Rectal smooth muscle tissue (tissue), 1 donor: ENCODE measurements around the gene OXGR1.
"Not testable (repeated sequence)": the region's sequence is repeated elsewhere in the genome, so short reads cannot be mapped to it uniquely, and the experiment has no call there.

Experiments used
- H3K27ac ChIP-seq: one replicate; pipeline ENCODE4 v1.7.0; 2013; ENCODE audit warnings: low read depth, low read length, inconsistent platforms
- H3K27me3 ChIP-seq: one replicate; pipeline ENCODE4 v1.7.0; 2013; ENCODE audit warnings: low read length; ENCODE audit not compliant: control insufficient read depth, insufficient read depth
- H3K36me3 ChIP-seq: one replicate; pipeline ENCODE4 v1.7.0; 2013; ENCODE audit warnings: low read length; ENCODE audit not compliant: control insufficient read depth, insufficient read depth
- H3K4me1 ChIP-seq: one replicate; pipeline ENCODE4 v1.7.0; 2013; ENCODE audit warnings: low read length; ENCODE audit not compliant: control insufficient read depth, insufficient read depth
- H3K4me3 ChIP-seq: one replicate; pipeline ENCODE4 v1.7.0; 2013; ENCODE audit warnings: low read length
- H3K9ac ChIP-seq: one replicate; pipeline ENCODE4 v1.7.0; 2013; ENCODE audit warnings: low read length

Gene OXGR1

GRCh38 chr13:96982672-96983071 is 11.6 kb downstream of the OXGR1 start:
- H3K27me3 ChIP-seq, result no peaks in the 10 kb centered on the region
- no peak overlapping the region for H3K4me3 ChIP-seq
- no peaks in the 10 kb centered on the region for H3K36me3 ChIP-seq
- H3K27ac ChIP-seq, result no peak overlapping the region
- no peaks in the 10 kb centered on the region for H3K4me1 ChIP-seq
- H3K9ac ChIP-seq, result no peak overlapping the region

DNA sequence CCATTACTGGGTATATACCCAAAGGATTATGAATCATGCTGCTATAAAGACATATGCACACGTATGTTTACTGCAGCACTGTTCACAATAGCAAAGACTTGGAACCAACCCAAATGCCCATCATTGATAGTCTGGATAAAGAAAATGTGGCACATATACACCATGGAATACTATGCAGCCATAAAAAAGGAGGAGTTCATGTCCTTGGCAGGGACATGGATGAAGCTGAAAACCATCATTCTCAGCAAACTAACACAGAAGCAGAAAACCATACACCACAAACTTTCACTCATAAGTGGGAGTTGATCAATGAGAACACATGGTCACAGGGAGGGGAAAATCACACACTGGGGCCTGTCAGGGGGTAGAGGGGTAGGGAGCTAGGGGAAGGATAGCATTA is 14.4 kb downstream of the OXGR1 start:
- not testable (repeated sequence) for H3K36me3 ChIP-seq, H3K27ac ChIP-seq, H3K4me1 ChIP-seq, H3K9ac ChIP-seq, H3K27me3 ChIP-seq, H3K4me3 ChIP-seq

DNA sequence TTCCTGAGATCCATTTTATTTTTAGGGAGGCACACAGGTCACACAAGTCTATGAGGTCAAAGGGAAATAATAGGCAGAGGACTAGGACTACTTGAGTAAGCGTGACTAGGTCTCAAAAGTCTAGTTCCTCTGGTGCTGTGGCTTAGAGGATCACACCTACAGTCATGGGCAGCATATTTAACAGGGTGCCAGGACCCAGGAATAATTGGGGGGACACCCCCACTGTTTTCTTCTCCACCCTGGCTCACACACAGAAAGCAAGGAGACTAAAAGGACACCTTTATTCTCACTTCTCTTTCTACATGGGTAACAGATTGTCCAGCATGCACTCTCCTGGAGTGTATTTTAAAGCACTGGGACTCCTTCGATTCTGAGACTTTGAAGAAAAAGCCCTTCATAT is 26.2 kb downstream of the OXGR1 start:
- H3K36me3 ChIP-seq, result no peaks in the 10 kb centered on the region
- H3K4me1 ChIP-seq, result no peaks in the 10 kb centered on the region
- H3K4me3 ChIP-seq, result no peak overlapping the region
- no peak overlapping the region for H3K27ac ChIP-seq
- no peaks in the 10 kb centered on the region for H3K27me3 ChIP-seq
- no peak overlapping the region for H3K9ac ChIP-seq

DNA sequence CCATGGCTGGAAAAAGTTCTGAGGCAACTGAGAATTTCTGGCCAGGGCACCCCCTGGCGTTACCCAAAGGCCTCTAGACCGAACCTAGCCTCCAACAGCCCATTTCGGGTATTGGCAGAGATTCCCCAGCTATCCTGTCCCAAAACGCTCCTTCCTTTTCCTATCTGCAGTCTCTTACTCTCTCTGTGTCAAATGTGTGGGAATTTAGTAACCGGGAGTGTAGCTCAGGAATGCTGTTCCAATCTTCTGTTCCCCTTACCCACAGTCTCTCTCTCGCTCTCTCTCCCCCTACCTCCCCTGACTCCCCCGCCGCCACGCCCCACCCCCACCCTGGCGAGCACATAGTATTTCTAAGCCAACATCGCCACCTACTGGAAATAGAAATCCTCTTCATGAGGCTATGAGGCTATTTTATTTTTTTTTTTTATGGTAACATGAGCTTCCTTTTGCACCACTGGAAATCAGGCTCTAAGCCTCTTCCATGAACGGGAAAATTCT is 27.0 kb downstream of the OXGR1 start:
- no peak overlapping the region for H3K4me3 ChIP-seq
- H3K27ac ChIP-seq, result no peak overlapping the region
- H3K9ac ChIP-seq, result no peak overlapping the region
- no peaks in the 10 kb centered on the region for H3K4me1 ChIP-seq
- H3K27me3 ChIP-seq, result no peaks in the 10 kb centered on the region
- H3K36me3 ChIP-seq, result no peaks in the 10 kb centered on the region

- Histone ChIP-seq H3K36me3 (no peaks in the 10 kb centered on the region), H3K27ac (no peak overlapping the region), H3K4me1 (no peaks in the 10 kb centered on the region), H3K9ac (no peak overlapping the region), H3K4me3 (no peak overlapping the region), H3K27me3 (no peaks in the 10 kb centered on the region)
Observed at GRCh38 chr13:96966415-96967102, 27.7 kb downstream of the OXGR1 start.

GRCh38 chr13:96963786-96964475 is 30.3 kb downstream of the OXGR1 start:
- Histone ChIP-seq H3K36me3 (no peaks in the 10 kb centered on the region), H3K4me1 (no peaks in the 10 kb centered on the region), H3K27ac (no peak overlapping the region), H3K9ac (no peak overlapping the region), H3K27me3 (no peaks in the 10 kb centered on the region), H3K4me3 (no peak overlapping the region)

DNA sequence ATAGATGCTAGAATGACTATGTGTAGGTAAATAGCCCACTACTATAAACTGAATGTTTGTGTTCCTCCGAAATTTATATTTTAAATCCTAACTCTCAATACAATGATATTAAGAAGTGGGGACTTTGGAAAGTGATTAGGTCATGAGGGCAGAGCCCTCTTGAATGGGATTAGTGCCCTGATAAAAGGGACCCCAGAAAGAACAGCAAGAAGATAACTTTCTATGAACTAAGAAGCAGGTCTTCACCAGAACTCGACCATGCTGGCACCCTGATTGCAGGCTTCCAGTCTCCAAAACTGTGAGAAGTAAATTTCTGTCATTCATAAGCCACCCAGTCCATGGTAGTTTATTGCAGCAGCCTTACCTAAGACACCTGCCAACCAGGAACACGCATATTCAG is 33.9 kb downstream of the OXGR1 start:
- H3K27ac ChIP-seq, result no peak overlapping the region
- no peaks in the 10 kb centered on the region for H3K27me3 ChIP-seq

GRCh38 chr13:96958286-96958891 is 35.9 kb downstream of the OXGR1 start:
- no peak overlapping the region for H3K4me3 ChIP-seq
- H3K27ac ChIP-seq, result no peak overlapping the region
- no peak overlapping the region for H3K9ac ChIP-seq
- no peaks in the 10 kb centered on the region for H3K27me3 ChIP-seq
- no peaks in the 10 kb centered on the region for H3K36me3 ChIP-seq
- H3K4me1 ChIP-seq, result no peaks in the 10 kb centered on the region

More for the DNA sequence above, 33.9 kb downstream of the OXGR1 start:
- H3K36me3 ChIP-seq, result no peaks in the 10 kb centered on the region
- no peak overlapping the region for H3K4me3 ChIP-seq
- H3K9ac ChIP-seq, result no peak overlapping the region
- H3K4me1 ChIP-seq, result no peaks in the 10 kb centered on the region

GRCh38 chr13:96952595-96952994 is 41.7 kb downstream of the OXGR1 start:
- no peak overlapping the region for H3K4me3 ChIP-seq
- H3K4me1 ChIP-seq, result no peaks in the 10 kb centered on the region
- no peaks in the 10 kb centered on the region for H3K27me3 ChIP-seq
- no peak overlapping the region for H3K9ac ChIP-seq
- H3K36me3 ChIP-seq, result no peaks in the 10 kb centered on the region
- no peak overlapping the region for H3K27ac ChIP-seq

GRCh38 chr13:96948127-96948526 is 46.1 kb downstream of the OXGR1 start:
- no peaks in the 10 kb centered on the region for H3K27me3 ChIP-seq
- no peak overlapping the region for H3K9ac ChIP-seq
- H3K4me3 ChIP-seq, result no peak overlapping the region
- H3K4me1 ChIP-seq, result no peaks in the 10 kb centered on the region
- no peak overlapping the region for H3K27ac ChIP-seq
- H3K36me3 ChIP-seq, result no peaks in the 10 kb centered on the region

DNA sequence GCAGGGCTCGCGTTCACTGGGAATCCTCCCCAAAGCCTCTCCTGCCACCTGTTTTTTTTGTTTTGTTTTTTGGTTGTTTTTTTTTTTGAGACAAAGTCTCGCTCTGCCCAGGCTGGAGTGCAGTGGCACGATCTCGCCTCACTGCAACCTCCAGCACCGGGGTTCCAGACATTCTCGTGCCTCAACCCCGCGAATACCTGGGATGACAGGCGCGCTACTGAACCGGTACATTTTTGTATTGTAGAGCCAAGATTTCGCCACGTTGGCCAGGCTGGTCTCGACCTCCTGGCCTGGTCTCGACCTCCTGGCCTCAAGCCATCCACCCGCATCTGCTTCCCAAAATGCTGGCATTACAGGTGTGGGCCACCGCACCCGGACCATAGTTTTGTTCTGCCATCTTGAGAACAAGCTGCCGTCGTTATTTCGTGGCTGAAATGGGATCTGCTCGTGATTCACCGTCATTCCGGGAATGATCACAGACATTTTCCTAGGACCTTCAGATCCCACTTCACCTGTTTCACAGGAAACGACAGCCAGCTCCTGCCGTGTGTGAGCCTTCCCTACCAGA is 46.8 kb downstream of the OXGR1 start:
- no peak overlapping the region for H3K27ac ChIP-seq
- H3K9ac ChIP-seq, result no peak overlapping the region
- no peaks in the 10 kb centered on the region for H3K4me1 ChIP-seq
- H3K4me3 ChIP-seq, result no peak overlapping the region
- no peaks in the 10 kb centered on the region for H3K27me3 ChIP-seq
- no peaks in the 10 kb centered on the region for H3K36me3 ChIP-seq

DNA sequence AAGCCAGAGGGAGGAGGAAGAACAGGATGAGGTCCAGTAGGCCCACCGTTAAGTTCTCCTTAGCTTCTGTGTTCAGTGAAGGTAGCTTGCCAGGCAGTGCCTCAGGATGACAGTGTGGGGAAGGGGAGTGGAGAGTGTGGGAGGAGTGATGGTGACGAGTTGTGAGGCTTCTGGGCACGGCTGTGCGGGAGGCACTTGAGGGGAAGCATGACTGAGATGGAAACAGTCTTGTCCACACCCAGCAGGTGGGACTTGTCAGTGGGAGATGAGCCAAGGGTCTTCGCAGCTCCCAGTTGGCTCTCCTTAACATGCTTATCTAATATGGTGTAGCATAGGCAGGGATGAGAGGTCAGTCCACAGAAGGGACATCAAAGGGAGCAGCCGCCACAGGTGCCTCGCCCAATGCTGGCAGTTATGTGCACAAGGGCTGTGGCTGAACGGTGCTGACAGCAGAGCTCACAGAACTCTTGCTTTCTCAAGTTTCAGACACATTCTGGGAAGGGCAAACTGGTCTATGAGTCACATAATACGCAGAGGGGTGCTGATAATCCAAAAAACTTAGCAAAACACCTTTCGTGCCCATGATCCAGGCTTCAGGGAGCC is 47.5 kb downstream of the OXGR1 start:
- H3K9ac ChIP-seq, result no peak overlapping the region
- H3K27ac ChIP-seq, result no peak overlapping the region
- H3K4me1 ChIP-seq, result no peaks in the 10 kb centered on the region
- H3K27me3 ChIP-seq, result no peaks in the 10 kb centered on the region
- no peaks in the 10 kb centered on the region for H3K36me3 ChIP-seq
- no peak overlapping the region for H3K4me3 ChIP-seq
